GM12872 (cell line): ENCODE results near the gene AMPD1.

Source experiments
- CTCF ChIP-seq: IDR thresholded peaks from 3 replicates; pipeline ENCODE4 v1.5.1; 2011; ENCODE audit warnings: low read depth, mild to moderate bottlenecking, low read length, moderate library complexity; ENCODE audit not compliant: insufficient read depth

The AMPD1 gene

GRCh38 chr1:114668373-114668772 is 27.0 kb downstream of the AMPD1 start:
- no peak for TF ChIP-seq CTCF

GRCh38 chr1:114666954-114667353 is 28.4 kb downstream of the AMPD1 start:
- no peak for TF ChIP-seq CTCF

GRCh38 chr1:114660238-114660637 is 35.1 kb downstream of the AMPD1 start:
- no peak for TF ChIP-seq CTCF

- no peak for TF ChIP-seq CTCF
Measured at GRCh38 chr1:114651893-114652292, 43.5 kb downstream of the AMPD1 start.

GRCh38 chr1:114648503-114648902 is 46.8 kb downstream of the AMPD1 start:
- no peak for TF ChIP-seq CTCF

GRCh38 chr1:114641377-114641776 is 54.0 kb downstream of the AMPD1 start:
- no peak for TF ChIP-seq CTCF

- no peak for TF ChIP-seq CTCF
Measured at GRCh38 chr1:114638910-114639309, 56.4 kb downstream of the AMPD1 start.

GRCh38 chr1:114632427-114632826 is 62.9 kb downstream of the AMPD1 start:
- TF ChIP-seq CTCF = no peak
